ENCODE results near the gene MAP2K5. TPM values are rescaled to one million over a fixed set of nuclear protein-coding genes. Genes with fewer than 3 reads are reported as not detected.

Gene MAP2K5
- total RNA-seq, 1 experiment from 2014 or later, result 3.4 TPM

GRCh38 chr15:67805666-67806516 is 263.4 kb downstream of the MAP2K5 start:
- DNase-seq (ENCODE audit: low read depth), result no peak

GRCh38 chr15:67806536-67806935 is 264.0 kb downstream of the MAP2K5 start:
- no peak for DNase-seq (ENCODE audit: low read depth)

GRCh38 chr15:67807141-67807540 is 264.6 kb downstream of the MAP2K5 start:
- DNase-seq (ENCODE audit: low read depth), result no peak

- no peak for DNase-seq (ENCODE audit: low read depth)
Measured at GRCh38 chr15:67807836-67808235, 265.3 kb downstream of the MAP2K5 start.

- no peak for DNase-seq (ENCODE audit: low read depth)
Measured at GRCh38 chr15:67808821-67809220, 266.3 kb downstream of the MAP2K5 start.

GRCh38 chr15:67809441-67809840 is 266.9 kb downstream of the MAP2K5 start:
- DNase-seq (ENCODE audit: low read depth), result no peak

- DNase-seq (ENCODE audit: low read depth), result no peak
Measured at GRCh38 chr15:67809866-67810265, 267.4 kb downstream of the MAP2K5 start.

GRCh38 chr15:67812241-67812644 is 269.7 kb downstream of the MAP2K5 start:
- no peak for DNase-seq (ENCODE audit: low read depth)

- no peak for DNase-seq (ENCODE audit: low read depth)
Measured at GRCh38 chr15:67813104-67813634, 270.7 kb downstream of the MAP2K5 start.

- DNase-seq (ENCODE audit: low read depth), result no peak
Measured at GRCh38 chr15:67815036-67815592, 272.6 kb downstream of the MAP2K5 start.

GRCh38 chr15:67816668-67817067 is 274.2 kb downstream of the MAP2K5 start:
- no peak for DNase-seq (ENCODE audit: low read depth)

GRCh38 chr15:67818464-67818863 is 276.0 kb downstream of the MAP2K5 start:
- no peak for DNase-seq (ENCODE audit: low read depth)

GRCh38 chr15:67819636-67820035 is 277.1 kb downstream of the MAP2K5 start:
- no peak for DNase-seq (ENCODE audit: low read depth)

- no peak for DNase-seq (ENCODE audit: low read depth)
Measured at GRCh38 chr15:67820122-67820991, 277.9 kb downstream of the MAP2K5 start.

GRCh38 chr15:67820992-67821783 is 278.7 kb downstream of the MAP2K5 start:
- peak; percentile 63 for DNase-seq (ENCODE audit: low read depth)

- DNase-seq (ENCODE audit: low read depth), result no peak
Measured at GRCh38 chr15:67821784-67822440, 279.4 kb downstream of the MAP2K5 start.

- DNase-seq (ENCODE audit: low read depth), result no peak
Measured at GRCh38 chr15:67822537-67823313, 280.2 kb downstream of the MAP2K5 start.

- DNase-seq (ENCODE audit: low read depth), result no peak
Measured at GRCh38 chr15:67823314-67824196, 281.1 kb downstream of the MAP2K5 start.
